Ovary (tissue), 9 donors: ENCODE measurements around the gene C1orf21. TPM values are rescaled to one million over a fixed set of nuclear protein-coding genes. Genes with fewer than 3 reads are reported as not detected.

Source experiments
- DNase-seq, 5 donors: peaks; one replicate each; pipeline ENCODE4 v3.0.0-alpha.2; 2019 to 2020
- H3K27ac ChIP-seq, 2 donors: fragments of 200-600 bp; one replicate each; pipeline versions ENCODE4 v1.5.1 to v1.8.0; 2019 to 2022
- H3K27me3 ChIP-seq: fragments of 200-600 bp; one replicate; pipeline ENCODE4 v1.8.0; 2022
- H3K36me3 ChIP-seq: fragments of 200-600 bp; sonication (generic); one replicate; pipeline ENCODE4 v1.5.1; 2019
- H3K4me1 ChIP-seq: one replicate; pipeline ENCODE4 v1.8.1; 2013; ENCODE audit warnings: mild to moderate bottlenecking, moderate library complexity; ENCODE audit not compliant: insufficient read depth
- H3K4me3 ChIP-seq: fragments of 200-600 bp; sonication (generic); one replicate; pipeline ENCODE4 v1.5.1; 2017
- H3K9me3 ChIP-seq, 2 donors: fragments of 200-600 bp in 1 of 2; sonication (generic) in 1 of 2; one replicate each; pipeline versions ENCODE4 v1.5.1 to v1.8.1; 2013 to 2019; ENCODE audit warnings: mild to moderate bottlenecking in 1 of 2, moderate library complexity in 1 of 2
- EP300 ChIP-seq: sonication (generic); formaldehyde crosslinking; IDR thresholded peaks from one replicate; pipeline ENCODE4 v1.6.1; 2017; ENCODE audit warnings: antibody characterized with exemption
- POLR2A ChIP-seq: fragments of 450-650 bp; IDR thresholded peaks from one replicate; pipeline ENCODE4 v1.6.1; 2017; ENCODE audit warnings: antibody characterized with exemption, mild to moderate bottlenecking, moderate library complexity
- WGBS, 3 donors: extraction: QIAGEN DNeasy Blood & Tissue Kit in 1 of 3; methylation state at CpG; one replicate each; pipeline versions ENCODE4 v1.1.5 to v1.1.7; 2013 to 2017; 5-methylcytosine and 5-hydroxymethylcytosine counted together
- intact Hi-C, 4 donors: fragments of 100-400 bp; cut with DNase I; formaldehyde crosslinking; loops; one replicate each; pipeline versions ENCODE4 v1.11.0 to v1.15.1; 2022 to 2023
- polyA plus RNA-seq, 2 donors: library from polyadenylated mRNA; stranded (reverse); fragments of 200-250 nt in 1 of 2; fragments of 350-450 nt in 1 of 2; fragmentation: Illumina TruSeq in 1 of 2; extraction: RNeasy Lipid Tissue Mini Kit (QIAGEN cat#74804) in 1 of 2; gene quantifications; one replicate each; pipeline ENCODE4 v1.2.3, GENCODE V29; 2013 to 2014
- total RNA-seq, 7 donors: library from RNA; depleted of rRNA in 2 of 7; stranded (reverse); fragments of >200 nt in 2 of 7; fragmentation: NEBNext Ultra II Directional in 3 of 7; extraction: Animal tissue kit (Norgen Biotek cat#: 25700) in 3 of 7; gene quantifications; one replicate each; pipeline versions ENCODE4 v1.1.0 to v1.2.4, GENCODE V29; 2016 to 2023
- TF ChIP-seq, protein P1 (sequence below), 3 donors: fragments of 450-650 bp in 2 of 3; fragments of 200-600 bp in 1 of 3; IDR thresholded peaks; one replicate each; pipeline versions ENCODE4 v1.5.1 to v1.8.0; 2016 to 2022; ENCODE audit warnings: antibody characterized with exemption in 3 of 3, mild to moderate bottlenecking in 1 of 3
- donor health status: DM: no; HTN: no; CAD: no; lungs with moderate emphysema.
- donor health status: DM: no; HTN: no; CAD: no.
- donor health status: Bipolar disorder and iron deficiency.
- donor health status: DM: yes; HTN: yes; CAD: no.
- donor health status: DM: no; HTN: no; CAD: no.
- donor health status: DM: yes; HTN: yes; CAD: no.

The C1orf21 gene
- total and polyA plus RNA-seq, 9 donors, result 22.9 to 108 (median 59.4) TPM

DNA sequence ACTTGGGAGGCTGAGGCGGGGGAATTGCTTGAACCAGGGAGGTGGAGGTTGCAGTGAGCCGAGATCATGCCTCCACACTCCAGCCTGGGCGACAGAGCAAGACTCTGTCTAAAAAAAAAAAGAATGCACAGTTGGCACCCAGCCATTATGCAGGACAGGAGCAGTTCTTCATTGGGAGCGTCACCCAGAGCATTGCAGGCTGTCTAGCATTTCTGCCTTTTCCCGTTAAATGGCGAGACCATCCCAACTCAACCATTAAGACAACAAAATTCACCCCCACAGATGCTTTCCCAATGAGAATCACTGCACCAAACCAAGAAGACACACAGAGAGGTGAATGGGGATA, 262.0 kb downstream of the C1orf21 start:
- intact Hi-C loops, result no loop called here
- no peaks in the 10 kb centered on the region for H3K9me3 ChIP-seq
- H3K4me1 ChIP-seq, result no peaks in the 10 kb centered on the region
- H3K4me3 ChIP-seq, result no peak overlapping the region
- no peak for DNase-seq
- no peak overlapping the region for H3K27ac ChIP-seq
- H3K27me3 ChIP-seq, result no peaks in the 10 kb centered on the region
- no peak for TF ChIP-seq EP300
- TF ChIP-seq POLR2A, result no peak
- TF ChIP-seq, protein P1, sequence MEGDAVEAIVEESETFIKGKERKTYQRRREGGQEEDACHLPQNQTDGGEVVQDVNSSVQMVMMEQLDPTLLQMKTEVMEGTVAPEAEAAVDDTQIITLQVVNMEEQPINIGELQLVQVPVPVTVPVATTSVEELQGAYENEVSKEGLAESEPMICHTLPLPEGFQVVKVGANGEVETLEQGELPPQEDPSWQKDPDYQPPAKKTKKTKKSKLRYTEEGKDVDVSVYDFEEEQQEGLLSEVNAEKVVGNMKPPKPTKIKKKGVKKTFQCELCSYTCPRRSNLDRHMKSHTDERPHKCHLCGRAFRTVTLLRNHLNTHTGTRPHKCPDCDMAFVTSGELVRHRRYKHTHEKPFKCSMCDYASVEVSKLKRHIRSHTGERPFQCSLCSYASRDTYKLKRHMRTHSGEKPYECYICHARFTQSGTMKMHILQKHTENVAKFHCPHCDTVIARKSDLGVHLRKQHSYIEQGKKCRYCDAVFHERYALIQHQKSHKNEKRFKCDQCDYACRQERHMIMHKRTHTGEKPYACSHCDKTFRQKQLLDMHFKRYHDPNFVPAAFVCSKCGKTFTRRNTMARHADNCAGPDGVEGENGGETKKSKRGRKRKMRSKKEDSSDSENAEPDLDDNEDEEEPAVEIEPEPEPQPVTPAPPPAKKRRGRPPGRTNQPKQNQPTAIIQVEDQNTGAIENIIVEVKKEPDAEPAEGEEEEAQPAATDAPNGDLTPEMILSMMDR (IDR thresholded peaks at IDR 0.05), result no peak
- H3K36me3 ChIP-seq, result no peaks in the 10 kb centered on the region
- 84 to 92% (median 86%) methylated on average over 6 of the region's 6 CpGs for WGBS, 3 donors

DNA sequence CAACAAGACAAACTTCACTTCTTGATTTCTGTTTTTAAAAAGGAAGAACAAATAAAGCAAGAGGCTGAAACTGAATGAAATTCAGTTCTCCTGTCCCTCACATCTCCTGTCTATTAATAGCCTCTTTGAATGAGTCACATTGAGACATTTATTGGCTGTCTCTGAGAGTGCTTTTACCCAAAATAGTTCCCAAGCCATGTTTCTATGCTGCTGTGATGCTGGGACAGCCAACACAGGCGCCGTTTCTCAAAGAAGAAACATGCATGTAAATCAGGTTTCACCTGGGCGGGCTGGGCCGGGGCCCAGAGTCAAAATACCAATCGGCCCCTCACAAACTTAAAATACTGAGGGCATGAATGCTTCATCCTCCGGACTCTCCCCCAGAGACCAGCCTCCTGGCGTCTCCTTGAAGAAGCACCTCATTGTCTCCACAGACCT, 262.6 kb downstream of the C1orf21 start:
- Histone ChIP-seq H3K9me3 (no peaks in the 10 kb centered on the region), H3K36me3 (no peaks in the 10 kb centered on the region), H3K4me3 (no peak overlapping the region), H3K27ac (no peak overlapping the region), H3K4me1 (no peaks in the 10 kb centered on the region), H3K27me3 (no peaks in the 10 kb centered on the region)
- TF ChIP-seq POLR2A (no peak), EP300 (no peak)
- TF ChIP-seq, protein P1 (IDR thresholded peaks at IDR 0.05), result no peak
- 88 to 90% (median 89%) methylated on average over 7 of the region's 7 CpGs for WGBS, 3 donors
- intact Hi-C loops, result no loop called here
- DNase-seq, result no peak

DNA sequence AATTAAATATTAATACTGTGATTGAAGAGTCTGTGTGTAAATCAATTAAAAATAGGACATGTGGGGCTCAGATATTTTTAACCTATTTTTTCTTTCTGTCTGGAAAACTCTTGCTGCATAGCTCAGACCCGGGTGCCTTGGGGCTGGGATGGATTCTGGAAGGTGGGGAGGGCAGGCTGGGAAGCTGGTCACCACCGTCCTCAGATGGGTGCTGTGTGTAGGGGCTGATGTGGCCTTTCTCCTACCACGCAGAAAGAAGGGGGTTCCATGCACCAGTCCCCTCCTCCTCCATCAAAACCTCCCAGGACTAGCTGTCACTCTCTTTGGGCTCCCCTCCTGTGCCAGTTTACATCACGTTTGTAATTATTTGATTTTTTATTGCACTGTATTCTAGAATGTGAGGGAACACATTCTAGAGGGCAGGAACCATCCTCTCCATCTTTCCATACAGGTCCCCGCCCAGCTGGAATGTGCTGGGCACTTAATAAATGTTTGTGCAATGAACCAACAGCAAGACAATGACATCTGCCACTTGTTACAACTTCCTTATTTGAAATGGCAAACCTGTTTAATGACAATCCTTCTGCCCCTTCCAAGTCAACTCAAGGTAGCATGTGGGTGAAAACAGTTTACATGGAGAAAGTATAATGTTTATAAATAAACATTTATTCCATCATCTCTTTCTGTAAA, 263.5 kb downstream of the C1orf21 start:
- Histone ChIP-seq H3K4me1 (no peaks in the 10 kb centered on the region), H3K9me3 (no peaks in the 10 kb centered on the region), H3K27me3 (no peaks in the 10 kb centered on the region), H3K27ac (no peak overlapping the region), H3K36me3 (no peaks in the 10 kb centered on the region), H3K4me3 (no peak overlapping the region)
- TF ChIP-seq, protein P1 (IDR thresholded peaks at IDR 0.05), result no peak
- TF ChIP-seq POLR2A (no peak), EP300 (no peak)
- intact Hi-C loops, result no loop called here
- WGBS, 3 donors, result 71 to 83% (median 78%) methylated on average over 5 of the region's 5 CpGs
- DNase-seq, result no peak

DNA sequence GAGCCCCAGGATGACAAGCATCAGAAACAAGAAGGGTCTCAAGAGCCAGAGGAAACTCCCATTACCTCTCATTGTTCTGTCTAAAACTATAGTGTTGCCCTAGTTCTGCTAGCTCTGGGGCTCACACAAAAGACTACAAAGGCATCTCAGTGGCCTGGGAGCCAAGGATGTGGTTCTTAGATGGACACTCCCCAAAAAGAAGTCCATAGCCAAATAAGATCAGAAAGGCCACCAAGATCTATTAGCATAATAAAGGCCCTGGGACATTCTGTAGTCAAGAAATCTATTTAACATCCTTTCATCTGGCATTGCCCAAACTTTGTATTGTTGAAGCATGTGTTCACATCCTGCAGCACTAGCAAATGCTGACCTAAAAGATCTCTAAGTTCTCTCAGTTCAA, 268.4 kb downstream of the C1orf21 start:
- Histone ChIP-seq H3K36me3 (no peaks in the 10 kb centered on the region), H3K27me3 (no peaks in the 10 kb centered on the region), H3K9me3 (no peaks in the 10 kb centered on the region), H3K4me1 (no peaks in the 10 kb centered on the region), H3K4me3 (no peak overlapping the region), H3K27ac (no peak overlapping the region)
- TF ChIP-seq POLR2A (no peak), EP300 (no peak)
- TF ChIP-seq, protein P1 (IDR thresholded peaks at IDR 0.05), result no peak
- intact Hi-C loops, result no loop called here
- no peak for DNase-seq
